Stimulated activated CD4-positive, alpha-beta T cell treated with anti-CD3 and anti-CD28 coated beads, TNF-alpha, amount 100 ng/mL, for 1 hour (primary cell): ENCODE measurements around the gene ZNF384.

Source experiments
- DNase-seq, 3 donors: peaks; one replicate each; pipeline ENCODE4 v3.0.0-alpha.2; 2020; ENCODE audit warnings: low read depth in 3 of 3, low spot score in 1 of 3

ZNF384 gene

DNA sequence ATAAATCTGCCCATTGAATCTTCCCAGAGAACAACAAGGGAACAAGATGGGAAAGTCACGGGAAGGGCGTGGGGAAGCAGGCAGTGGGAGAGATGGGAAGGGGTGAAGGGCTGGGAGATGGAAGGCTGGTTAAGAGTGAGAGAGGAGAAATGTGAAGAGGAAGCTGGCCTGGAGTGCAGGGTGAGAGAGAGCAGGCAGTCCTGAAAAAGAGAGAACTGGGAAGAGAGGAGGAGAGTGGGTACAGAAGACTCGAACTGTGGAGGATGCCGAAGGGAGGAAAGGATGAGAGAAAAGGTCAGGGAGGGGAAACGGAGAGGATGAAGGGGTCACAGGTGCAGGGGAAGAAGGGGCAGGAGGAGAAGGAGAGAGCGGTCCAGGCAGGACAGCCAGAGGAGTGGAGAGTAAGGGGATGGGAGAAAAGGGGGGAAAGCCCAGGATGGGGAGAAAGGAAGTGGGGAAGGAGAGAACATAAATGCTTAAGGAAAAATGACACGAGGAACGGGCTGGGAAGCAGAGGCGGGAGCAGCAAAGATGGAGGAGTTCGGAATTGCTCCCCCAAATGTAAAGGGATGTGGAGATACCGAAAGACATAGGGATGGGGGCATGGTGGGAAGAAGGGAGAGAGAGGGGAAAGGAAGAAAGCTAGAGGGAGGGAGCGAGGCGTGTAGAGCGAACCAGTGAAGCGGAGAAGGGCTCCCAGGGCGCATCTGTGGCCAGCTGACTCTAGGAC, 10.2 kb upstream of the ZNF384 start:
- no peak for DNase-seq

DNA sequence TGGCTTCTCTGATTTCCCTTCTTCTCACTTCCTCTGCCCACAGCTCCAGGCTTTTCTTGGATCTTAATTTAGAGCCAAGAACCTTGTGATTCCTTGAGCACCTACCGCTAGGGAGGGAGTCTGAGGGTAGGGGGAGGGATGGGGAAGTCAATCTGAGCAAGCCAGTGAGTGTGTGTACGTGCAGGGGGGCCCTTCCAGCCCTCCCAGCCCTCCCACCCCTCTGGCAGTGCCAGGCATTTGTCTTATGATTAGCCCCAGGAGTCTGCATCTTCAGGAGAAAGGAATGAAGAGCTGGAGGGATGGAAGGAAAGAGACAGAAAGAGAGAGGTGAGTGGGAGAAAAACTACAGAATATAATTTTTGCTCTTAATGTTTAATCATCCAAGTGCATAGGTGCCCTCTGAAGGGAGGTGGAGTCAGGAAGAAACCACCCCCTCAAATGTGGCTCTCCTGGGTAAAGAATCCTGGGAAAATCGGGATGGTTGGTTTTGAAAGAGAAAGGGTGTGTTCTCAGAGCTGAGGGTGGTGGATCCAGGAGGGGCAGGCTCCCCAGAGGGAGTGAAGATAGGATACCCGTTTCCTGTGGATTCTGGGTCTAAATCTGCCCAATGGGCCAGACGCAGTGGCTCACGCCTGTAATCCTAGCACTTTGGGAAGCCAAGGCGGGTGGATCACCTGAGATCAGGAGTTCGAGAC, 9.3 kb upstream of the ZNF384 start:
- DNase-seq, result no peak

- DNase-seq, result no peak
Observed at GRCh38 chr12:6697584-6698351, 8.6 kb upstream of the ZNF384 start.

- no peak for DNase-seq
Observed at GRCh38 chr12:6696690-6697583, 7.8 kb upstream of the ZNF384 start.

DNA sequence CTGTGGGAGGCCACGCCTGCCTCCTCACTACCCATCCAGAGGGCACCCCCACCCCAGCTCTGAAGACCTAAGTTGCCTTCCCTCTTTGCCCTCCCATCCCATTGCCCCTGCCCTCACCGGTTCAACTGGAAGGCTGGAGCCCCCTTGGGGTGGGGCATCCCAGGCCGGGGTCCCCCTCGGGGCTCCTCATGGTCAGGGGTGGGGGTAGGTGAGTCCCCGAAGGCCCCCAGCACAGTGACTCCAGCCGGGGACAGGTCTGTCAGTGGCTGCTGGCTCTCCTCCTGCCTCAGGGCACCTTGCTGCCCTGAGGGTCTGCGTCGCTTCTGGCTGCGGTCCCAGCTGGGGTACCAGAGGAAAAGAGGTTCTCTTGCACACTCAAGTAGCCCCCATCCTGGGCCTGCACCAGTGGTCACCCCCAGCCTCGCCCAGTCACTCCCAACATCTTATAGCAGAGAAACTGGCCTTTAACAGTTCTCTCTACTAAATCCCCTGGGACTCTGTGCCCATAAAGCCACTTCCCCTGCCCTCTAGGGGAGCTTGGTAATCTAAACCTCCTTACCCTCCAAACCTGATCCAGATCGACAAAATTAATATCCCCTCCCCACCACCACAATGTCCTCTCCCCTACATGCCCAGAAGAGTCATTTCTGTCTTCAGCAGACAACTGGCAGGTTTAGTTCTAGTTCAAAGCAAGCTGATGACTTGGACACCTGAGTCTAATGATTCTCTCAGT, 6.3 kb upstream of the ZNF384 start:
- no peak for DNase-seq

DNA sequence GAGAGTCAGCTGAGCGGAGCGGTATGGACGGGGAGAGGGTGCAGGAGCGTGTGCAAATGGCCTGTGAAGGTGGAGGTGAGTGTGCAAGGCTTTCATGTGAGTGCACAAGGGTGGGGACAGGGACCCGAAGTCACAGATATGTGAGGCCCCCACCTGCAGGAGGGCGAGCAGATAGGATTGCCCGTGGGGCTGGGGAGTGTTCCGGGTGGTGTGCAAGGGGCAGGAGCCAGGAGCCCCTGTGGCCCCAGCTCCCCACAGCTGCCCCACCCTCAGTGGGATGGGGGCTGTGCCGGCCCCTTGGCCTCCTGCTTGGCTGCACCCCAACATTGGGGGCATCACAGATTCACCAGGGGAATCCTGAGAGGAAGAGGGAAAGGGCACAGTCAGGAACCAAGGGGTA, 5.5 kb upstream of the ZNF384 start:
- DNase-seq, result no peak

- DNase-seq, result no peak
Observed at GRCh38 chr12:6693832-6694355, 4.7 kb upstream of the ZNF384 start.

GRCh38 chr12:6692888-6693287, 3.7 kb upstream of the ZNF384 start:
- DNase-seq, result no peak

DNA sequence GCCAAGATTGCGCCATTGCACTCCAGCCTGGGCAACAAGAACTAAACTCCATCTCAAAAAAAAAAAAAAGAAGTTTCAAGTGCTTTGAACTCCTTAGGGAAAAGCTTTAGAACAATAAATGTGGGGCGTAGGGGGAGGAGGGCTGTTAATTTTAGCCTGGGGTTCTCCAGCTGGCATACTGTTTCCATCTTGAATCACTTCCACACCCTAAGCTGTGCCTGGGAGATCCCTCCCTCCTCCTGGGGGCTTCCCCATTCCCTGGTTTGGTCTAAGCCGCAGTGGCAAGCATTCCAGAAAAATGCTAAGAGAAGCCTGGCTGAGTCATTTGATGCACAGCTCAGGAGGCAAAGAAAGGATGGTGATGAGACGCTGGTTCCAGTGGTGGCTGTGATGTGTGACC, 2.3 kb upstream of the ZNF384 start:
- DNase-seq, result no peak

GRCh38 chr12:6688543-6688998, 604 bp downstream of the ZNF384 start:
- DNase-seq, result peak in 2 of 3 donors; percentile 16 to 54

GRCh38 chr12:6685814-6686213, 3.4 kb downstream of the ZNF384 start:
- DNase-seq, result no peak

DNA sequence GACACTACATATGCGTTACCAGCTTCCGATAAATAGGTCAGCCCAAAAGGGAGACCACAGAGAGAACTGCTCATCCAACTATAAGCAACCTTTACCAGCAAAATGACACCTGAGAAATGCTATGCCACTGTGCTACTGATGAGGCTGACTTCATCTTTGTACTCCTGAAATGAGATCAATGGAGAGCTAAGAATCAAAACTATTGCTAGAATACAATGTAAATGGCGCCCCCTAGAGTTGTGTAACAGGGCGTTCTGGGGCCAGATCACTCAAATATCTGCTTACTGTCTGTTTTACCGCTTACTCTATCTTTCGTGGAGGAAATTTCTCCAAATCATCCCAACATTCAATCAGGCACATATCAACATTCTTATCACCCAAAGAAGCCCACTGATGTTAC, 4.6 kb downstream of the ZNF384 start:
- no peak for DNase-seq

DNA sequence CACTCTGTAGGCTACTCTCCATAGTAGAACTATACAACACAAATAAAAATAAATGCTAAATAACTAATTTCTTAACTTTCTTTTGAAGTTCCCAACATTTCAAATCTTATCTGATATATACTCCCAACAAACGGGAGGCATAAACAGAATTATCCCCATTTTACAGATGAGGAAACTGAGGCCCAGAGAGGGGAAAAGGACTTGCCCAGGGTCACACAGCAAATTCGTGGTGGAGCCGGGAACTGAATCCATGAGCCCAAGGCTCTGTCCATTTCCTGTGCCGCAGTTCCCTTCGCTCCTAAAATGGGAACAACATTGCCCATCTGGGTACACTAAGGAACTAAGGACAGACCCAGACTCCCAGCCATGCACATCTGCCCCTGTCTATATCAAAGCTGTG, 12.2 kb downstream of the ZNF384 start:
- no peak for DNase-seq

- DNase-seq, result no peak
Observed at GRCh38 chr12:6672143-6672542, 17.0 kb downstream of the ZNF384 start.

DNA sequence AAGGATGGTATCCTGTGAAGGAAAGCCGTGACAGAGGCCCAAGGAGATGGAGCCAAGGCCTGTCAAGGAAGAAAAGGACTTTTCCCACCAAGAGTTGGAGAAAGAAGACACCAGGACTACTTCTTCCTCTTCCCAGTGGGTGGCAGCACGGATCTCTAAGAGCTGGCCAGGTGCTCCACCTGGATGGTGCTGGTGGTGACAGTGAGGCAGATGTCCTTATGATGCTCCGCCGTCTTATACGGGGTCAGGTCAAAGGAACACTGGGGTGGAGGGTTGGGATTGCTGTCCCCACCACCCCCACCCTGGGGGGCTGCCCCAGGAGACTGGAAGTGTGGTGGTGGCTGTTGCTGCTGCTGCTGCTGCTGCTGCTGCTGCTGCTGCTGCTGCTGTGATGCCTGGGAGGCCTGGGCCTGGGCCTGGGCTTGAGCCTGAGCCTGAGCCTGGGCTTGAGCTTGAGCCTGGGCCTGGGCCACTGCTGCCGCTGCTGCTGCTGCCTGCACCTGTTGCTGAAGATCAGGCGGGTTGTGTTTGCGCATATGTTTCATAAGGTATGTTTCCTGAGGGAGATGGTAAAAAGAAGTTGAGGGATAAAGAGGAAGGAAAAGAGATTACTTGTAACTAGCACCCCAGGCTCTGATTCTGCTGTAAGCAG, 21.5 kb downstream of the ZNF384 start:
- DNase-seq, result no peak

DNA sequence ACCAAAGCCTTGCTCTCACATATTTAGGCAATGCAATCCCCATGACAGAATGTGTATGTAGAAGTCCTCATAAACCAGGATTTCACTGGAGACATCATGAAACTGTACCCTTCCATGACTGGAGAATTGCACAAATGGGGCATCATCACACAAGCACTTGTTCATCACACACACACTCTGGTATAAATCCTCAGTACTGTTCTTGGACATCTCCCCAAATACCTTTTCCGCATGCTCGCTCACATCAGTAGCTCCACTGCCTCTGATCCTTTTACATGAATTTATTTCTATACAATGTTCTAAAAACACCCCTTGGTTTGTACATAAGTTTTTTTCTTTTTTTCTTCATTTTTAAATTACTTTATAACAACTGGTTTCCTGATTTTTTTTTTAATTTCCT, 23.0 kb downstream of the ZNF384 start:
- no peak for DNase-seq

DNA sequence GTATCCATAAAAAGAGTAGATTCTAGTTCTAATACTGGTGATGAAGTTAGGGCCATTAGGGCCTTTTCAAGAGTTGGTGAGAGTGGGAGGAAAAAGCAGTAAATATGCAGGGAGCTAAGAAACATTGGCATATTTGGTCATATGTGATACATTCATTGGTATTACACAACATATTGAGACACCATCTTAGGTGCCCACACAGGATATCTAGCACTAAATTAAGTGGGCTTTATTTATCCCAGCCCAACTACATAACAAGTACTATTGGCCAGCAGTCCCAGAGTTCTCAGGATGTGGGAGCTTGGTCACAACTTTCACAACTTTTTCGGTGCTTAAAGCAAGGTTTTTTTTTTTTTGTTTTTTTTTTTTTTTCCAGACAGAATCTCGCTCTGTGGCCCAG, 24.3 kb downstream of the ZNF384 start:
- no peak for DNase-seq

GRCh38 chr12:6662906-6663742, 26.1 kb downstream of the ZNF384 start, which contains the start of gene ING4:
Gene ING4 (minus strand): TSS chr12:6663119. CDS start chr12:6663101, 18 bp downstream.
- DNase-seq, result peak; percentile 82 to 92 (median 90)

- DNase-seq, result no peak
Observed at GRCh38 chr12:6662602-6662905, 26.6 kb downstream of the ZNF384 start.
